ELR (cell line): ENCODE measurements around the gene NEURL1.
"Not testable (repeated sequence)": the region's sequence is repeated elsewhere in the genome, so short reads cannot be mapped to it uniquely, and the experiment has no call there.

Source experiments
- DNase-seq: peaks from one replicate; pipeline ENCODE4 v3.0.0-alpha.2; 2015; ENCODE audit warnings: low read depth

The NEURL1 gene

GRCh38 chr10:103627111-103627892, 133.8 kb downstream of the NEURL1 start:
- DNase-seq: no peak

DNA sequence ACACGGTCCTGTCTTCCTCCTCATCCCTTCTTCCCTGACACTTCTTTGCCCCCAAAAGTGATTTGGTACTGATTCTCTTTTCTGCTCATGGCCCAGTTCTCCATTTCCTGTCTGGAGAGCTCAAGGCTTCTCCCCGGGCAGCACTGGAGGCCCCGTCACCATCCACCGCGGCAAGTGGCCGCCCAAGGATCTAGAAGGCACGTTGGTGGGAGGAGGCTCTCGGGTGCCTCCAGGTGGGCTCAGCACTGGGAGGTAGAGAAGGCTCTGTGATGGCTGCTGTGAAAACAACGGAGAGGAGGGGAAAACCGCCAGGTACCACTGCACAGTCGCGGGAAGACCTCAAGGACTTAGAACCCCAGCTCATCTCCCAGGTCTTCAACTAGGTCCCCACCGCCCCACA, 134.4 kb downstream of the NEURL1 start:
- DNase-seq: no peak

- no peak for DNase-seq
Observed at GRCh38 chr10:103629581-103629980, 136.1 kb downstream of the NEURL1 start.

- DNase-seq: no peak
Observed at GRCh38 chr10:103630156-103630555, 136.7 kb downstream of the NEURL1 start.

- DNase-seq: no peak
Observed at GRCh38 chr10:103632247-103632642, 138.7 kb downstream of the NEURL1 start.

- DNase-seq: not testable (repeated sequence)
Observed at GRCh38 chr10:103632871-103633270, 139.4 kb downstream of the NEURL1 start.

DNA sequence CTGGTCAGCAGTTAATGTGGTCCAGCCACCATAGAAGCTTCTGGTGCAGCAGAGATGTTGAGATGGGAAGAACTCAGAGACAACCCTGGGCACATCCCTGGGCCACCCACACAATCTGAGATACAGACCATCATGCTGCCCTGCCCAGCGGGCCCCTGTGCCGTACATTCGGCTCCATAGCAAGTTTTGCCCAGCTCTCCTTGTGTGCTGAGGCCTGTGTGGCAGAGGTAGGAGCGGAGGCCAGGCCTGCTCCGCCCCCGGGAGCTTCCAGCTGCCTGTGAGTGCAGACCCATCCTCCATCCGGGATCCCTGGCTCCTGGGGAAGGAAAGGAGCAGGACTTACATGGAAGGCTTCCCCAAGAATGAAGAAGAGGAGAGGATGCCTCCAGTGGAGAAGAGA, 140.3 kb downstream of the NEURL1 start:
- DNase-seq: no peak

DNA sequence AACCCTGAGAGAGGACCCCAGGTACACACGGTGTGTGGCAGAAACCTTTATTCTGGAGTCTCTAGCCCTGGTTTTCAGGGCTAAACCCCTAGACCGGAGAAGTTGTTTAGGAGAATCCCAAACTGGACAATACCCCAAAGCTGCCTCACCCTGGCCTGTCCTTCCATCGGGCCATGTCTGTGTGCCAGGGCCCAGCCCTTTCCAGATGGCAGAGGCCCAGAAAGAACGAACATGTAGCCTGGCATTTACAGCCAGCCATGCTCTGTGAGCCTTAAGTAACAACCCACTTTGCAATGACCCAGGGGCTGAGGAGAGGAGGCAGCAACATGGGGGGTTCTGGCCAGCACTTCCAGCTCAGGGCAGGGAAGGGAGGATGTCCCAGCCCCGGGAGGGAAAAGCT, 142.1 kb downstream of the NEURL1 start:
- DNase-seq: no peak

DNA sequence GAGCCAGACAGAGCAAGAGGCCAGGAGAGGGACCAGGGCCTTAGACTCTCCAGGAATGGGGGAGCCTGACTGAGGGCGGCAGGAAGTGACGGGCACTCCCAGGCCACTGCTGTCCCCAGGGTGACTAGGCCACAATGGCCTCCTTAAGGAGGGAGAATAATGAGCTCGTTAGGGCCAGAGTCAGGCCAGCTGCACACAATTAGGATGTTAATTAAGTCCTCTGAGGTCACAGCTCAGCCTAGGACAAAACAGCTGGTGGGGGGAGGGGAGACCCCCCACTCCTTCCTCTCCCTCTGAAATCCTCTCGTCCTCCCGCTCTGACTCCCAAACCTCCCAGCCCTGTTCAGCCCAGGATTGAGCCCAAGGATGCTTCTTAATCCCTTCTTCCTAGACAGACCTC, 143.0 kb downstream of the NEURL1 start:
- DNase-seq: no peak

- no peak for DNase-seq
Observed at GRCh38 chr10:103637011-103637410, 143.5 kb downstream of the NEURL1 start.

- no peak for DNase-seq
Observed at GRCh38 chr10:103637927-103638557, 144.5 kb downstream of the NEURL1 start.

DNA sequence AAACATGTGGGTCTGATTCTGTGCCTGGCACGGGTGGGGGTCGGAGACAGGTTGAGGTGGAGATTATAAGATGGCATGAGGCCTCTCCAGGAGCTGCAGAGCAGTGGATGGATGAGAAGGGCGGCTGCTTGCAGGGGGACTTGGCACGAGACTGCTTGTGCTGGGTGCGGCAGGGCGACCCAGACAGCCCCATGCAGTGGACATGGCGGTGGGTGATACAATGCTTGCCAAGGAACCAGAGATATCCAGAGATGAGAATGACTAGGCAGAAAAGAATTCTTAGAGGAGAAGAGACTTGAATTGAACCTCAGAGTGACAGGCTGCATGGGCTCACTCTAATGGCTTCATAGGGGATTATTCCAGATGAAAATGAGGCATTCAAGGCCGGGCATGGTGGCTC, 145.4 kb downstream of the NEURL1 start:
- DNase-seq: no peak

DNA sequence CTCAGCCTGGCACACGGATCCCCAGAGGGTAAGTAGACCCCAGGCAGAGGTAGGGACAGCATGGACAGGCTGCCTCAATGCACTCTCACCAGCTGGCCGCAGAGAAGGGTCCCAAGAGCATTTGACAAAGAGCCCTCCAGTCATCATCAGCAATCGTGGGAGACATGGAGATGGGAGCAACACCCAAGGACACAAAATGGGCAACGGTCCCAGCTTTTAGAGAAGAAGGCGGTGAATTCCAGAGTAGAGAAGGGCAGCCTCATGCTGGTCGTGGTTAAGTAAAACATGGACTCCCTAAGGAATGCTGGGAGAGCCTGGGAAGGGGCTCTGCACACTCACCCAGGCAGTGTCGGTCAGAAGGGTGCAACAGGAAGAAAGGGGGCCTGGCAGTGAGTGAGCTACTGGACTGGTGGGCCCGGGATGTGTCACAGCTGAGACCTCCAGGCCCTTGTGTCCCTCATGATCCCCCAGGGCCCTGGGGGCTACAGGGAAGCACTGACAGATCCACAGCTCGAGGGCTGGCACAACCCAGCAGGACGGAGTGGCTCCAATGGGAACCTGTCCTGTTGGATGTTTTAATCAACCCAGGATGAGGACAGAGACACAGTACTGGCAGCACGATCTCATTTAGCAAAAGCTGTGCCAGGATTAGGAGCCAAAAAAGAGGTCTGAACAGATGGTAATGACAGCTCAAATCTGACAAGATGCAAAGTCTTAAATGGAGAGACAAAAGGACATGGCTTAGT, 147.1 kb downstream of the NEURL1 start:
- no peak for DNase-seq

DNA sequence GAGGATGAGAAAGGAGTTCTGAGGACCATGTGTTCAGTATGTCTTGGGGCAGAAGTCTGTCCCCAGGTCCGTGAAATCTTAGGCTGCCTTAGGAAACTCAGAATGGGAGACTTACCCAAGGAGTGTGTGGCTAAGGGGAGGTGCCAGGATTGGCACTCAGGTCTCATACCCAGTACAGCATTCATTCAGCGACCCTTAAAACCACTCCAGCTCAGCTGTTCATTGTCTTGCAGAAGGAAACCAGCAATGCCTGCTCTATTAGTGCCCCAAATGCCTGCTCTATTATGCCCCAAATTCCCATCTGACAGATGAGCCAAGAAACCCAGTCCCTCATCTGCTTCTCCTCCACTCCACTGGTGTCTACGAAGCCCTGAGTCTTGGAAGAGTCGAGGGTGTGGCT, 147.8 kb downstream of the NEURL1 start:
- no peak for DNase-seq
